BLaER1 treated with 17β-estradiol and CSF1 and Interleukin-3, amounts not matched to agents 10 nM and 100 nM (cell line): ENCODE measurements around the gene CYP4V2.
"Not testable (repeated sequence)": the region's sequence is repeated elsewhere in the genome, so short reads cannot be mapped to it uniquely, and the experiment has no call there.

Experiments
- H3K27ac ChIP-seq, 11 experiments: shearing (Covaris generic); formaldehyde crosslinking; 2 replicates each; pipeline ENCODE4 v1.8.1; 2022
- H3K27me3 ChIP-seq, 11 experiments: shearing (Covaris generic); formaldehyde crosslinking; 2 replicates each; pipeline ENCODE4 v1.8.1; 2022
- H3K36me3 ChIP-seq, 11 experiments: shearing (Covaris generic); formaldehyde crosslinking; 2 replicates each; pipeline ENCODE4 v1.8.1; 2022
- H3K4me1 ChIP-seq, 10 experiments: shearing (Covaris generic); formaldehyde crosslinking; 2 replicates each; pipeline ENCODE4 v1.8.1; 2022
- H3K4me2 ChIP-seq, 11 experiments: shearing (Covaris generic); formaldehyde crosslinking; 2 replicates each; pipeline ENCODE4 v1.8.1; 2022
- H3K4me3 ChIP-seq, 10 experiments: shearing (Covaris generic); formaldehyde crosslinking; 2 replicates each; pipeline ENCODE4 v1.8.1; 2022
- H3K9ac ChIP-seq, 11 experiments: shearing (Covaris generic); formaldehyde crosslinking; 2 replicates each; pipeline ENCODE4 v1.8.1; 2022
- H3K9me3 ChIP-seq, 11 experiments: shearing (Covaris generic); formaldehyde crosslinking; replicated peaks in 1 of 11; 2 replicates each; pipeline ENCODE4 v1.8.1; 2022
- H4K20me1 ChIP-seq, 11 experiments: shearing (Covaris generic); formaldehyde crosslinking; 2 replicates each; pipeline ENCODE4 v1.8.1; 2022
- Cebpa-rat ChIP-seq, 11 experiments: shearing (Covaris generic); IDR thresholded peaks; 2 replicates each; pipeline ENCODE4 v1.8.1; 2022

Gene CYP4V2

DNA sequence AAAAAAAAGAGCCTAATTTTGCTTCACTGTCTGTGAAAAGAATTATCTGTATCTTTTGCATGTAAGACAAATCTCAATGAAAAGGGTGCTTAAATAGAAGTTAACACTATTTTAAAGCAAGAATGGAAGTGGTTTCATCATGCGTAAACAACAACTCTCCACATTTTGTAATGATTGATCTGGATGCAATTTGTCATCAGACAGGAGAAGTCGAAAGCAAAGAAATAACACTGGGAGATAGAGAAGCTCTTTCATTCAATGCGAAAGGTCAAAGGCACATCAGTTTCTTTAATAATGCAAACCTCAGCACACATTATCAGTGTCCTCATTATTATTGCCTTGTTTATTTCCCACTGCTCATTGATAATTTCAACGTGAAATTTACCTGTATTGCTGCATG lies 44.8 kb downstream of the CYP4V2 start:
- TF ChIP-seq Cebpa-rat (IDR thresholded peaks at IDR 0.05): no peak
- Histone ChIP-seq H3K9ac (no peak overlapping the region), H3K27me3 (no peaks in the 10 kb centered on the region)

DNA sequence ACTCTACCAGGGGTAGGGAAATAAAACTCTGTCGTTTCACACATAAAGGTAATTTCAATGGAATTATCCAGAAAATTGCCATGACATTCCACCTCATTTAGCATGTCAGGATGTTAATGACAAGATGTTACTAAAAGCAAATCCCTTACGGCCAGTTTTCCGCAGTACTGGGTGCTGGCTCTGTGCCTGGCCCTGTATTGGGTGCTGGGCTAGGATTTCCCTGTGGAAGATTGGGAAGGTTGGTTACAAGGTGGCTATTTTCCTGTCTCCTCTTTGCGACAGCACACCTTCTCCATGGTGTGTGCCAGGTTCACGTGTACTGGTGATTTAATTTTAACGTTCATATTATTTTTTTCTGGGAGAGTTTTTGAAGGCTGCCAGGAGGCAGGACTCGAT lies 49.1 kb downstream of the CYP4V2 start:
- no peak for TF ChIP-seq Cebpa-rat (IDR thresholded peaks at IDR 0.05)
- no peaks in the 10 kb centered on the region for H3K36me3 ChIP-seq
- no peak overlapping the region for H3K4me3 ChIP-seq
- no peak overlapping the region for H3K4me2 ChIP-seq
- H3K9me3 ChIP-seq: peaks cover 4 to 10% (median 8%) of the 10 kb centered on the region in 11 experiments; a peak in 10 of 22 replicates
- H3K9ac ChIP-seq: no peak overlapping the region
- H4K20me1 ChIP-seq: no peaks in the 10 kb centered on the region
- no peak overlapping the region for H3K27ac ChIP-seq
- no peaks in the 10 kb centered on the region for H3K4me1 ChIP-seq
- no peaks in the 10 kb centered on the region for H3K27me3 ChIP-seq

More for the DNA sequence above, 44.8 kb downstream of the CYP4V2 start:
- Histone ChIP-seq H3K4me2 (no peak overlapping the region), H3K9me3 (no peaks in the 10 kb centered on the region), H3K4me3 (no peak overlapping the region), H4K20me1 (no peaks in the 10 kb centered on the region), H3K36me3 (no peaks in the 10 kb centered on the region), H3K4me1 (no peaks in the 10 kb centered on the region), H3K27ac (no peak overlapping the region)

GRCh38 chr4:186240848-186241491 lies 49.6 kb downstream of the CYP4V2 start:
- no peak for TF ChIP-seq Cebpa-rat (IDR thresholded peaks at IDR 0.05)
- Histone ChIP-seq H3K4me1 (no peaks in the 10 kb centered on the region), H3K4me2 (no peak overlapping the region), H3K9ac (no peak overlapping the region), H3K27ac (no peak overlapping the region), H3K36me3 (no peaks in the 10 kb centered on the region), H4K20me1 (no peaks in the 10 kb centered on the region), H3K27me3 (no peaks in the 10 kb centered on the region), H3K4me3 (no peak overlapping the region), H3K9me3 (peaks cover 4 to 14% (median 10%) of the 10 kb centered on the region in 11 experiments; a peak in 10 of 22 replicates)

- no peaks in the 10 kb centered on the region for H4K20me1 ChIP-seq
- no peak overlapping the region for H3K9ac ChIP-seq
- no peak overlapping the region for H3K27ac ChIP-seq
- H3K9me3 ChIP-seq: peaks cover 4 to 16% (median 10%) of the 10 kb centered on the region in 11 experiments; a peak in 10 of 22 replicates
- no peaks in the 10 kb centered on the region for H3K4me1 ChIP-seq
- no peak overlapping the region for H3K4me2 ChIP-seq
- H3K27me3 ChIP-seq: no peaks in the 10 kb centered on the region
- TF ChIP-seq Cebpa-rat (IDR thresholded peaks at IDR 0.05): no peak
- H3K36me3 ChIP-seq: no peaks in the 10 kb centered on the region
- H3K4me3 ChIP-seq: no peak overlapping the region
These were observed 50.2 kb downstream of the CYP4V2 start for GRCh38 chr4:186241616-186242015.

GRCh38 chr4:186242031-186242430 lies 50.7 kb downstream of the CYP4V2 start:
- H4K20me1 ChIP-seq, H3K36me3 ChIP-seq, H3K4me2 ChIP-seq, H3K9ac ChIP-seq, H3K27ac ChIP-seq, H3K4me1 ChIP-seq, H3K4me3 ChIP-seq, H3K27me3 ChIP-seq: not testable (repeated sequence)
- peaks cover 4 to 16% (median 10%) of the 10 kb centered on the region in 11 experiments; a peak in 10 of 22 replicates for H3K9me3 ChIP-seq

GRCh38 chr4:186243331-186243730 lies 52.0 kb downstream of the CYP4V2 start:
- Histone ChIP-seq H3K9ac (no peak overlapping the region), H3K4me3 (no peak overlapping the region)
- no peak for TF ChIP-seq Cebpa-rat (IDR thresholded peaks at IDR 0.05)

DNA sequence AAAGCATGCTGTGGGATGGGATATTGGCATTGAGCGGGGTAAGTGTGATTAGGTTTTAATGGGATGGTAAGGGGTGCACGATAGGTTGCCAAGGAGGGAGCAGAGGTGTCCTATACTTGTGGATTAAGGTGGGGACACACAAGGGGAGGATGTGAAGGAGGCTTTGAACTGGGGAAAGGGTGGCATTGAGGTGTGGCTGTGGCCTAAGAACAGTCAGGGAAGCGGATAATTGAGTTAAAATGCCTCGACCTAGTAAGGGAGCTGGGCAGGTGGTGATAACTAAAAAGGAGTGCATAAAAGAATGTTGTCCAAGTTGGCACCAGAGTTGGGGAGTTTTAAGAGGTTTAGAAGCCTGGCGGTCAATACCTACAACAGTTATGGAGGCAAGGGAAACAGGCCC lies 53.5 kb downstream of the CYP4V2 start:
- no peak for TF ChIP-seq Cebpa-rat (IDR thresholded peaks at IDR 0.05)
- no peak overlapping the region for H3K4me2 ChIP-seq
- H3K9ac ChIP-seq: no peak overlapping the region
- no peaks in the 10 kb centered on the region for H4K20me1 ChIP-seq
- H3K27ac ChIP-seq: no peak overlapping the region
- H3K9me3 ChIP-seq: peaks cover 4 to 16% (median 10%) of the 10 kb centered on the region in 11 experiments; a peak in 10 of 22 replicates
- no peaks in the 10 kb centered on the region for H3K27me3 ChIP-seq
- no peaks in the 10 kb centered on the region for H3K4me1 ChIP-seq
- no peak overlapping the region for H3K4me3 ChIP-seq
- no peaks in the 10 kb centered on the region for H3K36me3 ChIP-seq

More at GRCh38 chr4:186243331-186243730, 52.0 kb downstream of the CYP4V2 start:
- Histone ChIP-seq H3K9me3 (peaks cover 4 to 16% (median 10%) of the 10 kb centered on the region in 11 experiments; a peak in 10 of 22 replicates), H3K4me2 (no peak overlapping the region), H3K27me3 (no peaks in the 10 kb centered on the region), H3K36me3 (no peaks in the 10 kb centered on the region), H3K27ac (no peak overlapping the region), H3K4me1 (no peaks in the 10 kb centered on the region), H4K20me1 (no peaks in the 10 kb centered on the region)

- H3K27me3 ChIP-seq, H3K9ac ChIP-seq, H3K4me1 ChIP-seq, H4K20me1 ChIP-seq, H3K27ac ChIP-seq, H3K36me3 ChIP-seq, H3K4me2 ChIP-seq, H3K4me3 ChIP-seq: not testable (repeated sequence)
- H3K9me3 ChIP-seq: peaks cover 4 to 16% (median 10%) of the 10 kb centered on the region in 11 experiments; a peak in 10 of 22 replicates
These were observed 55.8 kb downstream of the CYP4V2 start for GRCh38 chr4:186247062-186247752.

GRCh38 chr4:186248643-186249042 lies 57.3 kb downstream of the CYP4V2 start:
- no peak overlapping the region for H3K27ac ChIP-seq
- H4K20me1 ChIP-seq: no peaks in the 10 kb centered on the region
- no peaks in the 10 kb centered on the region for H3K36me3 ChIP-seq
- H3K4me3 ChIP-seq: no peak overlapping the region
- H3K9ac ChIP-seq: no peak overlapping the region
- TF ChIP-seq Cebpa-rat (IDR thresholded peaks at IDR 0.05): no peak
- H3K4me1 ChIP-seq: no peaks in the 10 kb centered on the region
- H3K27me3 ChIP-seq: no peaks in the 10 kb centered on the region
- H3K9me3 ChIP-seq: peaks cover 4 to 16% (median 10%) of the 10 kb centered on the region in 11 experiments; a peak in 10 of 22 replicates
- no peak overlapping the region for H3K4me2 ChIP-seq
